Neural cell (in vitro differentiated cells): ENCODE data around the gene WSB1. TPM values are rescaled to one million over a fixed set of nuclear protein-coding genes. Genes with fewer than 3 reads are reported as not detected.

ENCODE experiments used
- H2AFZ ChIP-seq: fragments of 200-600, 300-800 bp; sonication (generic), shearing (Covaris generic); 2 replicates; pipeline ENCODE4 v1.6.0; 2014; ENCODE audit warnings: low read depth, mild to moderate bottlenecking, antibody characterized with exemption, low read length, moderate library complexity
- H3F3A ChIP-seq: fragments of 200-600 bp; shearing (Covaris generic); 2 replicates; pipeline ENCODE4 v1.6.1; 2016; ENCODE audit warnings: mild to moderate bottlenecking, moderate library complexity, mixed read lengths, antibody characterized with exemption, low read length; ENCODE audit not compliant: insufficient read depth, poor library complexity, severe bottlenecking
- H3K27ac ChIP-seq: fragments of 200-600, 300-800 bp; sonication (generic), shearing (Covaris generic); 2 replicates; pipeline ENCODE4 v1.5.1; 2014; ENCODE audit warnings: mild to moderate bottlenecking, low read length, moderate library complexity
- H3K27me3 ChIP-seq: fragments of 300-800, 200-600 bp; sonication (generic), shearing (Covaris generic); 2 replicates; pipeline ENCODE4 v1.6.0; 2014; ENCODE audit warnings: mild to moderate bottlenecking, low read depth, low read length, moderate library complexity; ENCODE audit not compliant: insufficient read depth
- H3K36me3 ChIP-seq: fragments of 300-800, 200-600 bp; sonication (generic), shearing (Covaris generic); 2 replicates; pipeline ENCODE4 v1.5.1; 2014; ENCODE audit warnings: mild to moderate bottlenecking, antibody characterized with exemption, low read length, moderate library complexity; ENCODE audit not compliant: insufficient read depth
- H3K4me2 ChIP-seq: fragments of 300-800, 200-600 bp; sonication (generic), shearing (Covaris generic); 2 replicates; pipeline ENCODE4 v1.6.0; 2014; ENCODE audit warnings: mild to moderate bottlenecking, low read length
- H3K4me3 ChIP-seq: fragments of 300-800, 200-600 bp; sonication (generic), shearing (Covaris generic); 2 replicates; pipeline ENCODE4 v1.5.1; 2014; ENCODE audit warnings: mild to moderate bottlenecking, low read length, moderate library complexity
- H3K79me2 ChIP-seq: fragments of 200-600 bp; shearing (Covaris generic); replicated peaks from 2 replicates; pipeline ENCODE4 v1.6.0; 2014; ENCODE audit warnings: mild to moderate bottlenecking, low read length, moderate library complexity; ENCODE audit not compliant: insufficient read depth
- H3K9ac ChIP-seq: fragments of 300-800, 200-600 bp; sonication (generic), shearing (Covaris generic); 2 replicates; pipeline ENCODE4 v1.6.1; 2016; ENCODE audit warnings: mild to moderate bottlenecking, low read length, mixed read lengths
- H3K9me2 ChIP-seq: fragments of 200-600 bp; shearing (Covaris generic); 2 replicates; pipeline ENCODE4 v1.6.1; 2016; ENCODE audit warnings: mild to moderate bottlenecking, low read length, mixed read lengths; ENCODE audit not compliant: insufficient read depth
- H3K9me3 ChIP-seq: fragments of 200-600, 300-800 bp; sonication (generic), shearing (Covaris generic); 2 replicates; pipeline ENCODE4 v1.6.1; 2016; ENCODE audit warnings: mild to moderate bottlenecking, mixed run types, low read length, moderate library complexity, mixed read lengths
- H4K20me1 ChIP-seq: fragments of 200-600 bp; shearing (Covaris generic); 2 replicates; pipeline ENCODE4 v1.6.1; 2016; ENCODE audit warnings: mild to moderate bottlenecking, mixed run types; ENCODE audit not compliant: insufficient read depth
- CTCF ChIP-seq: fragments of 450-650 bp; IDR thresholded peaks from 2 replicates; pipeline ENCODE4 v1.5.1; 2014; ENCODE audit warnings: antibody characterized with exemption, mild to moderate bottlenecking, moderate library complexity; ENCODE audit not compliant: poor library complexity, severe bottlenecking
- EP300 ChIP-seq: fragments of 450-650 bp; conservative IDR thresholded peaks from 2 replicates; pipeline ENCODE4 v1.6.1; 2014; ENCODE audit warnings: antibody characterized with exemption, mild to moderate bottlenecking, moderate library complexity; ENCODE audit not compliant: poor library complexity, severe bottlenecking
- EZH2 ChIP-seq: fragments of 200-600, 300-800 bp; shearing (Covaris generic), sonication (generic); IDR thresholded peaks from 2 replicates; pipeline ENCODE4 v1.6.1; 2014; ENCODE audit warnings: antibody characterized with exemption, low read length, borderline replicate concordance, mild to moderate bottlenecking; ENCODE audit not compliant: insufficient read depth, poor library complexity, severe bottlenecking
- MXI1 ChIP-seq: fragments of 450-650 bp; conservative IDR thresholded peaks from 2 replicates; pipeline ENCODE4 v1.6.1; 2014; ENCODE audit warnings: antibody characterized with exemption, mild to moderate bottlenecking; ENCODE audit not compliant: poor library complexity, severe bottlenecking
- POLR2AphosphoS5 ChIP-seq: IDR thresholded peaks from 2 replicates; pipeline ENCODE4 v1.6.1; 2012
- RAD21 ChIP-seq: fragments of 450-650 bp; conservative IDR thresholded peaks from 2 replicates; pipeline ENCODE4 v1.6.1; 2014; ENCODE audit warnings: antibody characterized with exemption, mild to moderate bottlenecking, moderate library complexity
- REST ChIP-seq: IDR thresholded peaks from 2 replicates; pipeline ENCODE4 v1.6.1; 2012; ENCODE audit warnings: borderline replicate concordance
- SMC3 ChIP-seq: fragments of 450-650 bp; conservative IDR thresholded peaks from 2 replicates; pipeline ENCODE4 v1.6.1; 2014; ENCODE audit warnings: antibody characterized with exemption, mild to moderate bottlenecking, moderate library complexity; ENCODE audit not compliant: poor library complexity
- TAF1 ChIP-seq: IDR thresholded peaks from 2 replicates; pipeline ENCODE4 v1.6.1; 2012; ENCODE audit warnings: low read depth
- polyA plus RNA-seq: library from polyadenylated mRNA; depleted of rRNA; stranded (reverse); fragments of >200 nt; gene quantifications from 2 replicates; pipeline ENCODE4 v1.2.3, GENCODE V29; 2014

Gene WSB1
- polyA plus RNA-seq, 1 donor from 2014 or later: 1,828 TPM

- H3K9ac ChIP-seq: no peak overlapping the region
Observed at GRCh38 chr17:27247071-27247957, 46.6 kb upstream of the WSB1 start.

More at GRCh38 chr17:27247071-27247957, 46.6 kb upstream of the WSB1 start:
- H3K4me3 ChIP-seq: no peak overlapping the region
- H3K4me2 ChIP-seq: no peak overlapping the region
- TF ChIP-seq EP300 (no peak), POLR2AphosphoS5 (no peak), RAD21 (no peak), CTCF (no peak), SMC3 (no peak), MXI1 (no peak), TAF1 (no peak), REST (no peak), EZH2 (no peak)
- no peak overlapping the region for H3K27ac ChIP-seq
- no peaks in the 10 kb centered on the region for H3K27me3 ChIP-seq
- no peaks in the 10 kb centered on the region for H3K9me2 ChIP-seq
- no peaks in the 10 kb centered on the region for H3K9me3 ChIP-seq
- H3F3A ChIP-seq: no peaks in the 10 kb centered on the region
- no peaks in the 10 kb centered on the region for H3K36me3 ChIP-seq
- no peak overlapping the region for H2AFZ ChIP-seq
- no peaks in the 10 kb centered on the region for H3K79me2 ChIP-seq
- no peaks in the 10 kb centered on the region for H4K20me1 ChIP-seq
